HG03571 (cell line): ENCODE measurements around the gene S100A11.
"Not testable (repeated sequence)": the region's sequence is repeated elsewhere in the genome, so short reads cannot be mapped to it uniquely, and the experiment has no call there.

Experiments used
- ATAC-seq: cut with Tn5 transposase; IDR thresholded peaks from one replicate; pipeline ENCODE4 v1.9.1; 2021; ENCODE audit not compliant: unreplicated experiment

Gene S100A11

GRCh38 chr1:152036267-152037216 lies at the start of gene S100A11:
Gene S100A11, minus strand, starts transcription at chr1:152037004. Its CDS starts 89 bp downstream, at chr1:152036915.
- ATAC-seq, result peak; percentile 42

- no peak for ATAC-seq
These were observed 48.0 kb upstream of the S100A11 start for GRCh38 chr1:152084853-152085252.

- not testable (repeated sequence) for ATAC-seq
These were observed 44.2 kb upstream of the S100A11 start for GRCh38 chr1:152081026-152081425.

GRCh38 chr1:152080494-152080893 lies 43.7 kb upstream of the S100A11 start:
- ATAC-seq, result not testable (repeated sequence)

GRCh38 chr1:152078831-152079441 lies 42.1 kb upstream of the S100A11 start:
- no peak for ATAC-seq

- ATAC-seq, result no peak
These were observed 35.5 kb upstream of the S100A11 start for GRCh38 chr1:152072311-152072710.

GRCh38 chr1:152071123-152071522 lies 34.3 kb upstream of the S100A11 start:
- no peak for ATAC-seq

GRCh38 chr1:152067929-152068328 lies 31.1 kb upstream of the S100A11 start:
- no peak for ATAC-seq

GRCh38 chr1:152067150-152067549 lies 30.3 kb upstream of the S100A11 start:
- no peak for ATAC-seq

- no peak for ATAC-seq
These were observed 25.1 kb upstream of the S100A11 start for GRCh38 chr1:152061952-152062351.

GRCh38 chr1:152053375-152053774 lies 16.6 kb upstream of the S100A11 start:
- no peak for ATAC-seq

GRCh38 chr1:152052606-152053005 lies 15.8 kb upstream of the S100A11 start:
- no peak for ATAC-seq

- no peak for ATAC-seq
These were observed 14.3 kb upstream of the S100A11 start for GRCh38 chr1:152050886-152051675.

GRCh38 chr1:152049291-152050083 lies 12.7 kb upstream of the S100A11 start:
- no peak for ATAC-seq

GRCh38 chr1:152048416-152049009 lies 11.7 kb upstream of the S100A11 start:
- ATAC-seq, result peak; percentile 16

- peak; percentile 96 for ATAC-seq
These were observed 11.1 kb upstream of the S100A11 start for GRCh38 chr1:152047730-152048415.

GRCh38 chr1:152047413-152047729 lies 10.6 kb upstream of the S100A11 start:
- ATAC-seq, result no peak

- ATAC-seq, result no peak
These were observed 7.6 kb upstream of the S100A11 start for GRCh38 chr1:152044386-152044785.

GRCh38 chr1:152043870-152044269 lies 7.1 kb upstream of the S100A11 start:
- no peak for ATAC-seq

- ATAC-seq, result no peak
These were observed 5.2 kb upstream of the S100A11 start for GRCh38 chr1:152042030-152042429.
